Left renal pelvis (tissue), 4 donors: ENCODE measurements around the gene LRRC57. TPM values are rescaled to one million over a fixed set of nuclear protein-coding genes. Genes with fewer than 3 reads are reported as not detected.

Source experiments
- DNase-seq, 4 donors: peaks; one replicate each; pipeline ENCODE4 v3.0.0-alpha.2; 2013; ENCODE audit warnings: low read depth in 4 of 4, low spot score in 3 of 4
- polyA plus RNA-seq, 4 donors: library from polyadenylated mRNA; unstranded; fragments of 120-200 nt; gene quantifications; one replicate each; pipeline ENCODE4 v1.2.1, GENCODE V29; 2013; ENCODE audit not compliant: insufficient read length in 4 of 4

The LRRC57 gene
- polyA plus RNA-seq, 4 donors: 20.8 to 23.0 (median 22.0) TPM

GRCh38 chr15:42493679-42494078 is 54.9 kb downstream of the LRRC57 start:
- no peak for DNase-seq

- DNase-seq: no peak
Observed at GRCh38 chr15:42491539-42492225, 56.9 kb downstream of the LRRC57 start.

- DNase-seq: peak; percentile 79 to 86 (median 83)
Observed at GRCh38 chr15:42490671-42491538, 57.7 kb downstream of the LRRC57 start, which contains the start of gene ZNF106. TSS of gene ZNF106 (minus strand) at chr15:42491141. CDS start at chr15:42472289, 18,852 bp downstream.

GRCh38 chr15:42490291-42490670 is 58.3 kb downstream of the LRRC57 start:
- peak in 3 of 4 donors; percentile 10 to 27 (median 16) for DNase-seq

Other genes starting within 250 kb of the LRRC57 start
- 10 to 100 TPM in 3 of 4 donors, 1 to 10 TPM in 1; 7.5 to 29.4 (median 22.5) TPM for gene CAPN3, start 189.3 kb downstream of the LRRC57 start, polyA plus RNA-seq
- gene ZNF106, start 57.7 kb downstream of the LRRC57 start, polyA plus RNA-seq: 10 to 100 TPM; 41.8 to 51.1 (median 46.7) TPM
- gene SNAP23, start 53.2 kb downstream of the LRRC57 start, polyA plus RNA-seq: 100 to 1,000 TPM in 2 of 4 donors, 10 to 100 TPM in 2; 71.6 to 107 (median 96.6) TPM
- 10 to 100 TPM; 22.1 to 32.4 (median 27.1) TPM for gene HAUS2, start within 50 bp of the LRRC57 start, polyA plus RNA-seq
- gene STARD9, start 26.8 kb upstream of the LRRC57 start, polyA plus RNA-seq: 10 to 100 TPM in 2 of 4 donors, 1 to 10 TPM in 2; 8.2 to 18.7 (median 10.8) TPM
- gene CDAN1, start 188.3 kb upstream of the LRRC57 start, polyA plus RNA-seq: 10 to 100 TPM; 14.7 to 24.5 (median 17.4) TPM